HCT116 (cell line): Measurements from ENCODE around the gene GPS1. TPM values are rescaled to one million over a fixed set of nuclear protein-coding genes. Genes with fewer than 3 reads are reported as not detected.

Source experiments
- ATAC-seq: fragments of 200-7000 bp; cut with Tn5 transposase; 2 replicates; pipeline ENCODE4 v1.9.1; 2020; ENCODE audit warnings: mild to moderate bottlenecking, moderate library complexity
- BruUV-seq: library from RNA; stranded (reverse); fragments of 400-500 nt; replicated peaks from 2 replicates; lab custom pipeline; 2021; lab: Mats Ljungman, UMichigan
- CTCF ChIA-PET: fragments of 300-600 bp; sonication (Branson Sonifier 250); formaldehyde crosslinking; loops from one replicate; lab custom pipeline; 2021; ENCODE audit warnings: antibody characterized with exemption; lab: Charles Lee
- POLR2A ChIA-PET: fragments of 300-600, 350-600 bp; sonication (Branson Sonifier 250); formaldehyde crosslinking; loops from one replicate; lab custom pipeline; 2021; ENCODE audit warnings: antibody characterized with exemption; lab: Charles Lee
- RAD21 ChIA-PET, 2 experiments: fragments of 300-600 bp; sonication (Branson Sonifier 250); formaldehyde crosslinking; loops; one replicate each; lab custom pipeline; 2023; ENCODE audit warnings: low total read pairs in 2 of 2; ENCODE audit not compliant: uncharacterized antibody in 2 of 2, unreplicated experiment in 2 of 2, low non-redundant PET in 1 of 2; lab: Charles Lee
- DNase-seq: peaks from one replicate; pipeline ENCODE4 v3.0.0-alpha.2; 2010; ENCODE audit warnings: low read depth, low spot score
- H2AFZ ChIP-seq: fragments of 200-600 bp; shearing (Covaris generic), sonication (generic); 2 replicates; pipeline ENCODE4 v1.6.1; 2017; ENCODE audit warnings: low read depth, mixed run types, mixed read lengths, antibody characterized with exemption, low read length; ENCODE audit not compliant: poor library complexity, severe bottlenecking
- H3K27ac ChIP-seq: 2 replicates; pipeline ENCODE4 v1.5.1; 2012; ENCODE audit warnings: low read depth, low read length
- H3K27me3 ChIP-seq: fragments of 200-600 bp; sonication (generic); 2 replicates; pipeline ENCODE4 v1.6.1; 2016; ENCODE audit warnings: mixed run types, low read length, mixed read lengths; ENCODE audit not compliant: insufficient read depth
- H3K36me3 ChIP-seq, 2 experiments: fragments of 200-500 bp in 1 of 2; fragments of 200-600 bp in 1 of 2; sonication (Bioruptor generic) in 1 of 2; sonication (generic) in 1 of 2; 2 replicates each; pipeline versions ENCODE4 v1.5.1 to v1.6.1; 2014 to 2016; ENCODE audit warnings: low read length in 2 of 2, inconsistent platforms in 1 of 2, mixed read lengths in 1 of 2, mixed run types in 1 of 2; ENCODE audit not compliant: insufficient read depth in 2 of 2, control insufficient read depth in 1 of 2
- H3K4me1 ChIP-seq, 2 experiments: fragments of 200-600 bp in 1 of 2; sonication (generic) in 1 of 2; 2 replicates each; pipeline versions ENCODE4 v1.5.1 to v1.6.1; 2012 to 2017; ENCODE audit warnings: low read length in 2 of 2, inconsistent platforms in 1 of 2, mild to moderate bottlenecking in 1 of 2, mixed read lengths in 1 of 2, mixed run types in 1 of 2, moderate library complexity in 1 of 2; ENCODE audit not compliant: insufficient read depth in 2 of 2, control insufficient read depth in 1 of 2
- H3K4me2 ChIP-seq: fragments of 200-600 bp; sonication (generic); 2 replicates; pipeline ENCODE4 v1.6.1; 2017; ENCODE audit warnings: mixed run types, low read length, mixed read lengths
- H3K4me3 ChIP-seq, 2 experiments: fragments of 200-600 bp in 1 of 2; sonication (generic) in 1 of 2; replicated peaks in 1 of 2; 2 replicates each; pipeline ENCODE4 v1.5.1; 2011 to 2016; ENCODE audit warnings: low read length in 2 of 2, control low read depth in 1 of 2, low read depth in 1 of 2, mild to moderate bottlenecking in 1 of 2, mixed read lengths in 1 of 2, mixed run types in 1 of 2
- H3K79me2 ChIP-seq: fragments of 200-600 bp; sonication (generic); 2 replicates; pipeline ENCODE4 v1.6.1; 2017; ENCODE audit warnings: mild to moderate bottlenecking, mixed run types, low read length, moderate library complexity, mixed read lengths; ENCODE audit not compliant: insufficient read depth
- H3K9ac ChIP-seq: fragments of 200-600 bp; sonication (generic); 2 replicates; pipeline ENCODE4 v1.6.1; 2016; ENCODE audit warnings: low read length, mixed read lengths
- H3K9me2 ChIP-seq: fragments of 200-600 bp; sonication (generic), shearing (Covaris generic); 2 replicates; pipeline ENCODE4 v1.6.1; 2017; ENCODE audit warnings: mixed run types, mild to moderate bottlenecking, moderate library complexity; ENCODE audit not compliant: insufficient read depth
- H3K9me3 ChIP-seq, 2 experiments: fragments of 200-500 bp in 1 of 2; fragments of 200-600 bp in 1 of 2; sonication (Bioruptor generic) in 1 of 2; sonication (generic) in 1 of 2; 2 replicates each; pipeline ENCODE4 v1.6.1; 2014 to 2017; ENCODE audit warnings: low read length in 2 of 2, mixed read lengths in 2 of 2, inconsistent platforms in 1 of 2, low read depth in 1 of 2, mild to moderate bottlenecking in 1 of 2, mixed run types in 1 of 2, moderate library complexity in 1 of 2; ENCODE audit not compliant: control insufficient read depth in 1 of 2, insufficient read depth in 1 of 2
- H4K20me1 ChIP-seq: fragments of 200-600 bp; sonication (generic), shearing (Covaris generic); 2 replicates; pipeline ENCODE4 v1.6.1; 2017; ENCODE audit warnings: mixed run types, mild to moderate bottlenecking, moderate library complexity; ENCODE audit not compliant: insufficient read depth
- CBX3 ChIP-seq: IDR thresholded peaks from 2 replicates; pipeline ENCODE4 v1.6.1; 2012; ENCODE audit warnings: low read depth
- EGR1 ChIP-seq: IDR thresholded peaks from 2 replicates; pipeline ENCODE4 v1.6.1; 2012; ENCODE audit warnings: low read depth
- ELF1 ChIP-seq: IDR thresholded peaks from 2 replicates; pipeline ENCODE4 v1.6.1; 2012; ENCODE audit warnings: low read depth, borderline replicate concordance
- EZH2 ChIP-seq: fragments of 200-600 bp; sonication (generic); IDR thresholded peaks from 2 replicates; pipeline ENCODE4 v1.6.1; 2017; ENCODE audit warnings: antibody characterized with exemption, mixed run types
- JUND ChIP-seq: IDR thresholded peaks from 2 replicates; pipeline ENCODE4 v1.6.1; 2012
- POLR2A ChIP-seq: IDR thresholded peaks from 2 replicates; pipeline ENCODE4 v1.7.0; 2011; ENCODE audit warnings: borderline replicate concordance; ENCODE audit not compliant: insufficient read depth, insufficient read length; ENCODE audit errors: extremely low read depth
- POLR2AphosphoS5 ChIP-seq: IDR thresholded peaks from 2 replicates; pipeline ENCODE4 v1.6.1; 2011; ENCODE audit warnings: mild to moderate bottlenecking, low read depth, low read length, moderate library complexity
- RAD21 ChIP-seq: IDR thresholded peaks from 2 replicates; pipeline ENCODE4 v1.6.1; 2012; ENCODE audit warnings: low read depth, mild to moderate bottlenecking
- SP1 ChIP-seq: IDR thresholded peaks from 2 replicates; pipeline ENCODE4 v1.6.1; 2012; ENCODE audit warnings: low read depth
- YY1 ChIP-seq: IDR thresholded peaks from 2 replicates; pipeline ENCODE4 v1.6.1; 2011; ENCODE audit warnings: low read length, low read depth, moderate library complexity, mild to moderate bottlenecking; ENCODE audit not compliant: insufficient replicate concordance; ENCODE audit errors: extremely low read depth
- ZFX ChIP-seq: fragments of 450-650 bp; IDR thresholded peaks from 2 replicates; pipeline ENCODE4 v1.6.1; 2017
- intact Hi-C: fragments of 100-400 bp; cut with micrococcal nuclease; formaldehyde crosslinking; loops from 2 replicates; pipeline ENCODE4 v1.10.0; 2022
- total RNA-seq: library from RNA; stranded (reverse); gene quantifications from one replicate; pipeline ENCODE4 v1.2.1, GENCODE V29; 2021; ENCODE audit not compliant: unreplicated experiment
- TF ChIP-seq, protein P1 (sequence below): IDR thresholded peaks from 2 replicates; pipeline ENCODE4 v1.6.1; 2012
- TF ChIP-seq, protein P2 (sequence below): IDR thresholded peaks from 2 replicates; pipeline ENCODE4 v1.6.1; 2012
- TF ChIP-seq, protein P3 (sequence below): IDR thresholded peaks from 2 replicates; pipeline ENCODE4 v1.6.1; 2011; ENCODE audit warnings: mild to moderate bottlenecking, low read length, moderate library complexity; ENCODE audit not compliant: insufficient replicate concordance; ENCODE audit errors: extremely low read depth

Gene GPS1
- total RNA-seq, 1 experiment from 2014 or later, result 205 TPM

DNA sequence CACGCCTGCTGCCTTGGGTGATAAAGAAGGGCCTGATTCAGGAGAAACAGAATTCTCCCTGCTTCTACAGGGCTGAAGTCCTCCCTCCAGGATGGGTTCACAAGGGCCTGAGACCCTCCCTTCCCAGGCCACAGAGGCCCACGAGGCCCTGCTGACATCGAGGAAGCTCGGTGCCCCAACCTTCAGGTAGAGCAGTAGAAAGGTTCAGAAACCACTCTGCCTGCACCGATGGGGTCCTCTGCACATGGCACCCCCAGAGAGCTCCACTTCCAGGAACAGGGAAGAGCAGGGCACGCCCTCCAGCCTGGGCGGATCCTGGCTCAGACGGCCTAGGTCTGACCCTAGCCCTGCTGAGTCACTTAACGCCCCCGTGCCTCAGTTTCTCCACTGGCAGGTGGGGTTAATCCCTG is 29.8 kb upstream of the GPS1 start:
- peaks cover 46% of the 10 kb centered on the region for H3K79me2 ChIP-seq
- peak overlapping the region; percentile 84 to 100 for H3K4me3 ChIP-seq
- peak overlapping the region; percentile 96 for H3K27ac ChIP-seq
- no TSS peak for BruUV-seq
- ChIA-PET POLR2A (interaction anchor here (1.0 to 1.9 kb wide), 3 partner anchors 49 to 91 kb away, joined by 3 to 6 read pairs (median 4); no protein-coding TSS in a partner anchor), CTCF (interaction anchor here (0.8 to 5.3 kb wide), 15 partner anchors 9 to 346 kb away, joined by 3 to 151 read pairs (median 8); partner anchors contain the start of genes ARHGDIA, DCXR, MAFG and NOTUM), RAD21 (interaction anchor here (0.9 to 5.3 kb wide), 5 partner anchors 18 to 62 kb away, joined by 3 to 50 read pairs (median 3); partner anchors contain the start of gene NOTUM (in 2 of the 2))
- ATAC-seq (no peak), DNase-seq (no peak)
- TF ChIP-seq POLR2A (no peak), POLR2AphosphoS5 (no peak), EGR1 (no peak), ELF1 (no peak), CBX3 (no peak), ZFX (no peak), SP1 (no peak), YY1 (no peak), RAD21 (no peak), EZH2 (no peak), JUND (no peak)
- TF ChIP-seq, protein P1, sequence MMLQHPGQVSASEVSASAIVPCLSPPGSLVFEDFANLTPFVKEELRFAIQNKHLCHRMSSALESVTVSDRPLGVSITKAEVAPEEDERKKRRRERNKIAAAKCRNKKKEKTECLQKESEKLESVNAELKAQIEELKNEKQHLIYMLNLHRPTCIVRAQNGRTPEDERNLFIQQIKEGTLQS, result no peak
- TF ChIP-seq, protein P2, sequence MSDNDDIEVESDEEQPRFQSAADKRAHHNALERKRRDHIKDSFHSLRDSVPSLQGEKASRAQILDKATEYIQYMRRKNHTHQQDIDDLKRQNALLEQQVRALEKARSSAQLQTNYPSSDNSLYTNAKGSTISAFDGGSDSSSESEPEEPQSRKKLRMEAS, result no peak; the same call in 1 of the 2 replicates
- TF ChIP-seq, protein P3, sequence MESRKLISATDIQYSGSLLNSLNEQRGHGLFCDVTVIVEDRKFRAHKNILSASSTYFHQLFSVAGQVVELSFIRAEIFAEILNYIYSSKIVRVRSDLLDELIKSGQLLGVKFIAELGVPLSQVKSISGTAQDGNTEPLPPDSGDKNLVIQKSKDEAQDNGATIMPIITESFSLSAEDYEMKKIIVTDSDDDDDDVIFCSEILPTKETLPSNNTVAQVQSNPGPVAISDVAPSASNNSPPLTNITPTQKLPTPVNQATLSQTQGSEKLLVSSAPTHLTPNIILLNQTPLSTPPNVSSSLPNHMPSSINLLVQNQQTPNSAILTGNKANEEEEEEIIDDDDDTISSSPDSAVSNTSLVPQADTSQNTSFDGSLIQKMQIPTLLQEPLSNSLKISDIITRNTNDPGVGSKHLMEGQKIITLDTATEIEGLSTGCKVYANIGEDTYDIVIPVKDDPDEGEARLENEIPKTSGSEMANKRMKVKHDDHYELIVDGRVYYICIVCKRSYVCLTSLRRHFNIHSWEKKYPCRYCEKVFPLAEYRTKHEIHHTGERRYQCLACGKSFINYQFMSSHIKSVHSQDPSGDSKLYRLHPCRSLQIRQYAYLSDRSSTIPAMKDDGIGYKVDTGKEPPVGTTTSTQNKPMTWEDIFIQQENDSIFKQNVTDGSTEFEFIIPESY, result no peak
- H3K9me2 ChIP-seq, result no peaks in the 10 kb centered on the region
- H3K9ac ChIP-seq, result peak overlapping the region; percentile 98
- peaks cover 4% of the 10 kb centered on the region; the same call in 1 of the 2 replicates for H4K20me1 ChIP-seq
- intact Hi-C loops, result loop anchor here (1.0 to 5.0 kb wide), 5 partner anchors 19 to 730 kb away; partner anchors contain the start of genes PCYT2 and TBCD
- H3K4me1 ChIP-seq, result peaks cover 29 to 47% of the 10 kb centered on the region in 2 experiments
- no peaks in the 10 kb centered on the region for H3K27me3 ChIP-seq
- peak overlapping the region; percentile 80 for H3K4me2 ChIP-seq
- H3K9me3 ChIP-seq, result no peaks in the 10 kb centered on the region
- H3K36me3 ChIP-seq, result peaks cover 0 to 10% of the 10 kb centered on the region in 2 experiments; a peak in 1 of 4 replicates
- no peak overlapping the region for H2AFZ ChIP-seq
